Activated CD8-positive, alpha-beta memory T cell treated with anti-CD3 and anti-CD28 coated beads for 1 hour (primary cell): ENCODE results near the gene MYO5B.

ENCODE experiments used
- DNase-seq, 2 donors: peaks; one replicate each; pipeline ENCODE4 v3.0.0-alpha.2; 2020; ENCODE audit warnings: low read depth in 1 of 2; ENCODE audit errors: extremely low read depth in 1 of 2

Gene MYO5B

GRCh38 chr18:49778826-49779465 lies 416.0 kb downstream of the MYO5B start:
- no peak for DNase-seq
